ENCODE measurements around the gene AMOTL2. TPM values are rescaled to one million over a fixed set of nuclear protein-coding genes. Genes with fewer than 3 reads are reported as not detected.

The AMOTL2 gene
- total RNA-seq, 1 experiment from 2014 or later = 59.6 TPM

DNA sequence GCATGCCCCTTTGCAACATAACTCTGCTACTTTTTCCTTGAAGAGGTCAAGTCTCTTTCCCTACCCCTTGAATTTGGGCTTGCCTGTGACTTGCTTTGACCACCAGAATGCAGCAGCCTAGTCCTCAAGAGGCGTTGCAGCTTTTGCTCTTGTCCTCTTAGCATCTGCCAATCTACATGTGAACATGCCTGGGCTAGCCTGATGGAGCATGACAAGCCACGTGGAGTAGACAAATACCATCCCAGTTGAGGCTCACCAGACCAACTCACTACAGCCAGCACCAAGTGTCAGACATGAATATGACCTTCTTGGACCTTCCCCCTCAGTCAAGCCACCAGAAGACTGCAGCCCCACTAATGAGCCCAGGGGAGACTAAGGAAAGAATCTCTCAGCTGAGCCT lies 32.9 kb downstream of the AMOTL2 start:
- intact Hi-C loops (cut with micrococcal nuclease; ENCODE audit: unreplicated experiment) = no loop called here
- ChIA-PET POLR2A (ENCODE audit: low non-redundant PET) (no interaction called here), CTCF (no interaction called here)
- no peak for DNase-seq (ENCODE audit: low spot score)
- no TSS peak for BruUV-seq (replicated peaks)
- no peak overlapping the region for H3K4me3 ChIP-seq (ENCODE audit: low read depth, low read length, poor library complexity, severe bottlenecking)
- no peaks in the 10 kb centered on the region for H3K4me1 ChIP-seq (ENCODE audit: insufficient read depth, low read length, poor library complexity, severe bottlenecking)
- no peak overlapping the region for H3K27ac ChIP-seq (ENCODE audit: low read depth, low read length, poor library complexity, severe bottlenecking)
- TF ChIP-seq, protein P1, sequence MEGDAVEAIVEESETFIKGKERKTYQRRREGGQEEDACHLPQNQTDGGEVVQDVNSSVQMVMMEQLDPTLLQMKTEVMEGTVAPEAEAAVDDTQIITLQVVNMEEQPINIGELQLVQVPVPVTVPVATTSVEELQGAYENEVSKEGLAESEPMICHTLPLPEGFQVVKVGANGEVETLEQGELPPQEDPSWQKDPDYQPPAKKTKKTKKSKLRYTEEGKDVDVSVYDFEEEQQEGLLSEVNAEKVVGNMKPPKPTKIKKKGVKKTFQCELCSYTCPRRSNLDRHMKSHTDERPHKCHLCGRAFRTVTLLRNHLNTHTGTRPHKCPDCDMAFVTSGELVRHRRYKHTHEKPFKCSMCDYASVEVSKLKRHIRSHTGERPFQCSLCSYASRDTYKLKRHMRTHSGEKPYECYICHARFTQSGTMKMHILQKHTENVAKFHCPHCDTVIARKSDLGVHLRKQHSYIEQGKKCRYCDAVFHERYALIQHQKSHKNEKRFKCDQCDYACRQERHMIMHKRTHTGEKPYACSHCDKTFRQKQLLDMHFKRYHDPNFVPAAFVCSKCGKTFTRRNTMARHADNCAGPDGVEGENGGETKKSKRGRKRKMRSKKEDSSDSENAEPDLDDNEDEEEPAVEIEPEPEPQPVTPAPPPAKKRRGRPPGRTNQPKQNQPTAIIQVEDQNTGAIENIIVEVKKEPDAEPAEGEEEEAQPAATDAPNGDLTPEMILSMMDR (conservative IDR thresholded peaks at IDR 0.05; ENCODE audit: low read depth, low read length) = no peak
- no peak for TF ChIP-seq EZH2 (IDR thresholded peaks at IDR 0.05; ENCODE audit: borderline replicate concordance, low read depth, low read length, poor library complexity, severe bottlenecking)
- no peaks in the 10 kb centered on the region for H3K27me3 ChIP-seq (replicated peaks; ENCODE audit: insufficient read depth, low read depth, low read length, poor library complexity)
- no peaks in the 10 kb centered on the region for H3K9me3 ChIP-seq (ENCODE audit: low read depth, low read length, poor library complexity, severe bottlenecking)
- H3K36me3 ChIP-seq (ENCODE audit: insufficient read depth, low read length, poor library complexity, severe bottlenecking) = no peaks in the 10 kb centered on the region

DNA sequence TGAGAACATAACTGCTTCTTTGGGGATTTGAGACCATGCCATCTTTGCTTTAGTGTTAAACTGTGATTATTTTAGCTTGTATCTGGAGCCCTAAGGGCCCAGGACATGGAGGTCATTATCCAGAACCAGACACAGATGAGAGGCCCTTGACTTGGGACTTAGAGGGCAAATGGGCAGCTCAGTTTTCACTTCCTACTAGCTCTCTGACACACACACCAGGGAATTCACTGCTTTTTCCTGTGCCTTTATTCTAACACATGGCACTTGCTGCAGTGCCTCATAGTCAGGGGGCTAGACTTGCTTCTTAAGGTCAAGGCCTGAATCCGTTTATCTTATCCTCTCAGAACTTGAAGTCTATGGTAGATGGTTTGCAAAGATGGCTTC lies 33.3 kb downstream of the AMOTL2 start:
- no peak for DNase-seq (ENCODE audit: low spot score)
- CTCF ChIA-PET = no interaction called here
- H3K4me3 ChIP-seq (ENCODE audit: low read depth, low read length, poor library complexity, severe bottlenecking) = no peak overlapping the region
- H3K27me3 ChIP-seq (replicated peaks; ENCODE audit: insufficient read depth, low read depth, low read length, poor library complexity) = no peaks in the 10 kb centered on the region
- TF ChIP-seq EZH2 (IDR thresholded peaks at IDR 0.05; ENCODE audit: borderline replicate concordance, low read depth, low read length, poor library complexity, severe bottlenecking) = no peak
- TF ChIP-seq, protein P1 (conservative IDR thresholded peaks at IDR 0.05; ENCODE audit: low read depth, low read length) = no peak
- POLR2A ChIA-PET (ENCODE audit: low non-redundant PET) = no interaction called here
- no peaks in the 10 kb centered on the region for H3K36me3 ChIP-seq (ENCODE audit: insufficient read depth, low read length, poor library complexity, severe bottlenecking)
- no TSS peak for BruUV-seq (replicated peaks)
- intact Hi-C loops (cut with micrococcal nuclease; ENCODE audit: unreplicated experiment) = no loop called here
- no peak overlapping the region for H3K27ac ChIP-seq (ENCODE audit: low read depth, low read length, poor library complexity, severe bottlenecking)
- H3K4me1 ChIP-seq (ENCODE audit: insufficient read depth, low read length, poor library complexity, severe bottlenecking) = no peaks in the 10 kb centered on the region
- no peaks in the 10 kb centered on the region for H3K9me3 ChIP-seq (ENCODE audit: low read depth, low read length, poor library complexity, severe bottlenecking)

DNA sequence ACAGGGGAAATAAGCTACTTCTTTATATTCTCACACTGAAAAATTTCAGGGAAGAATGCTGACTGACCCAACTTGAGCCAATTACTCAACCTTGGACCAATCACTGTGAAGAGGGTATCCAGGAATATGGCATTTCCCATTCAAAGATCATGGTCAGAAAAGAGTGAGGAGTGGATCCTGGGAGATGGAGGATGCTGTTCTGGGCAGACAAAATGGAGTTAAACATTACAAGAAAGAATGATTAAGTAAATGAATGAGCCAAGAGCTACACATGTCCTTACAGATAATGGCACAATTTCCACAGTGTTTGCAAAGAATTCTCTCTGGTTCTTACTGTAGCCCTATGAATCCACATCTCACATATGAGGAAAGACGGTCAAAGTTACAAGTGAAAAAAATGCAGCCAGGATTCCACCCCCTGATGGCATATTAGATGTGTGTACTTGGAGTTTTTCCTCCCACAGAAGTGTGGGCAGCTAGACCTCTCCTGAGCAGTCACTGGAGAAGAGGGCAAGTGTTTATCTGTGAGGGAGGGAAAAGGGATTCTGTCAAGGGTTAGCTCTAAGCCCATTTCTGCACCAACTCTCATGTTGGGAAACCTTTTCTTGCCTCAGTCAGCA lies 33.8 kb downstream of the AMOTL2 start:
- Histone ChIP-seq H3K36me3 (ENCODE audit: insufficient read depth, low read length, poor library complexity, severe bottlenecking) (no peaks in the 10 kb centered on the region), H3K9me3 (ENCODE audit: low read depth, low read length, poor library complexity, severe bottlenecking) (no peaks in the 10 kb centered on the region), H3K4me1 (ENCODE audit: insufficient read depth, low read length, poor library complexity, severe bottlenecking) (no peaks in the 10 kb centered on the region), H3K27me3 (replicated peaks; ENCODE audit: insufficient read depth, low read depth, low read length, poor library complexity) (no peaks in the 10 kb centered on the region), H3K27ac (ENCODE audit: low read depth, low read length, poor library complexity, severe bottlenecking) (no peak overlapping the region), H3K4me3 (ENCODE audit: low read depth, low read length, poor library complexity, severe bottlenecking) (no peak overlapping the region)
- intact Hi-C loops (cut with micrococcal nuclease; ENCODE audit: unreplicated experiment) = no loop called here
- TF ChIP-seq, protein P1 (conservative IDR thresholded peaks at IDR 0.05; ENCODE audit: low read depth, low read length) = no peak
- no peak for TF ChIP-seq EZH2 (IDR thresholded peaks at IDR 0.05; ENCODE audit: borderline replicate concordance, low read depth, low read length, poor library complexity, severe bottlenecking)
- BruUV-seq (replicated peaks) = no TSS peak
- no peak for DNase-seq (ENCODE audit: low spot score)
- ChIA-PET POLR2A (ENCODE audit: low non-redundant PET) (no interaction called here), CTCF (no interaction called here)

Data from A673 (cell line).